Endodermal cell (in vitro differentiated cells): ENCODE results near the gene LTBP2. TPM values are rescaled to one million over a fixed set of nuclear protein-coding genes. Genes with fewer than 3 reads are reported as not detected.

Source experiments
- DNase-seq: peaks from one replicate; pipeline ENCODE4 v3.0.0-alpha.2; 2017
- H3K27ac ChIP-seq: 2 replicates; pipeline ENCODE4 v1.5.1; 2013; ENCODE audit warnings: mild to moderate bottlenecking, low read depth, low read length, moderate library complexity
- H3K27me3 ChIP-seq: 2 replicates; pipeline ENCODE4 v1.6.1; 2013; ENCODE audit warnings: mild to moderate bottlenecking, low read length, moderate library complexity; ENCODE audit not compliant: insufficient read depth, control insufficient read depth, poor library complexity, severe bottlenecking
- H3K36me3 ChIP-seq: 2 replicates; pipeline ENCODE4 v1.7.0; 2013; ENCODE audit warnings: mild to moderate bottlenecking, low read length, moderate library complexity; ENCODE audit not compliant: control insufficient read depth, insufficient read depth
- H3K4me1 ChIP-seq: one replicate; pipeline ENCODE4 v1.7.0; 2013; ENCODE audit warnings: low read length; ENCODE audit not compliant: control insufficient read depth, insufficient read depth
- H3K4me3 ChIP-seq: 2 replicates; pipeline ENCODE4 v1.5.1; 2013; ENCODE audit warnings: mild to moderate bottlenecking, low read length, moderate library complexity
- H3K9ac ChIP-seq: 2 replicates; pipeline ENCODE4 v1.6.1; 2013; ENCODE audit warnings: mild to moderate bottlenecking, low read length, moderate library complexity; ENCODE audit not compliant: poor library complexity, severe bottlenecking; ENCODE audit errors: extremely low read depth
- H3K9me3 ChIP-seq: 2 replicates; pipeline ENCODE4 v1.6.1; 2013; ENCODE audit warnings: mild to moderate bottlenecking, low read length, moderate library complexity; ENCODE audit not compliant: control insufficient read depth
- H3K27ac Mint-ChIP-seq: 2 replicates; pipeline ENCODE4 v1.8.0; 2020; ENCODE audit warnings: mixed read lengths
- H3K27me3 Mint-ChIP-seq: 2 replicates; pipeline ENCODE4 v1.8.0; 2021; ENCODE audit warnings: mild to moderate bottlenecking, mixed read lengths; ENCODE audit not compliant: insufficient read depth
- H3K36me3 Mint-ChIP-seq: 2 replicates; pipeline ENCODE4 v1.8.0; 2020; ENCODE audit warnings: low read depth, mixed read lengths
- H3K4me1 Mint-ChIP-seq: 2 replicates; pipeline ENCODE4 v1.8.0; 2020; ENCODE audit warnings: mixed read lengths
- H3K4me3 Mint-ChIP-seq: 2 replicates; pipeline ENCODE4 v1.8.0; 2020; ENCODE audit warnings: mild to moderate bottlenecking, moderate library complexity, mixed read lengths
- H3K9me3 Mint-ChIP-seq: 2 replicates; pipeline ENCODE4 v1.8.0; 2020; ENCODE audit warnings: mild to moderate bottlenecking, mixed read lengths
- CTCF ChIP-seq: fragments of 200-600 bp; sonication (generic); conservative IDR thresholded peaks from 2 replicates; pipeline ENCODE4 v1.5.0; 2021; ENCODE audit warnings: antibody characterized with exemption, mild to moderate bottlenecking
- WGBS, 2 experiments: methylation state at CpG; one replicate each; pipeline versions ENCODE4 v1.1.5 to v1.1.7; 2013; ENCODE audit warnings: missing lambda C conversion rate in 2 of 2, mixed read lengths in 1 of 2; ENCODE audit not compliant: insufficient coverage in 1 of 2, insufficient read length in 1 of 2; 5-methylcytosine and 5-hydroxymethylcytosine counted together
- total RNA-seq, 2 donors: library from RNA; stranded (reverse); fragmentation: NEBNext Ultra II Directional in 1 of 2; extraction: Animal tissue kit (Norgen Biotek cat#: 25700) in 1 of 2; gene quantifications; 2 replicates in 1 of 2; 3 replicates in 1 of 2; pipeline ENCODE4 v1.2.1, GENCODE V29; 2021

The LTBP2 gene
- total RNA-seq, 2 donors from 2014 or later, result 1.7 to 2.9 TPM

- 33 to 89% methylated on average over 1 to 13 of the region's 13 CpGs for WGBS, 2 experiments
- H3K27ac Mint-ChIP-seq, result no peak overlapping the region
- peaks cover 3% of the 10 kb centered on the region for H3K9me3 Mint-ChIP-seq
- Histone ChIP-seq H3K27ac (no peak overlapping the region), H3K4me1 (peaks cover 2% of the 10 kb centered on the region), H3K36me3 (no peaks in the 10 kb centered on the region), H3K9ac (no peak overlapping the region), H3K4me3 (no peak overlapping the region), H3K9me3 (no peaks in the 10 kb centered on the region), H3K27me3 (no peaks in the 10 kb centered on the region)
- no peak for TF ChIP-seq CTCF
- peak; percentile 43 for DNase-seq
- peaks cover 15% of the 10 kb centered on the region for H3K27me3 Mint-ChIP-seq
- no peak overlapping the region for H3K4me3 Mint-ChIP-seq
- H3K4me1 Mint-ChIP-seq, result peaks cover 12% of the 10 kb centered on the region
- no peaks in the 10 kb centered on the region for H3K36me3 Mint-ChIP-seq
These were observed 103.1 kb downstream of the LTBP2 start for GRCh38 chr14:74508844-74509428.

GRCh38 chr14:74508292-74508731 is 103.7 kb downstream of the LTBP2 start:
- no peaks in the 10 kb centered on the region for H3K9me3 ChIP-seq
- H3K9me3 Mint-ChIP-seq, result peaks cover 3% of the 10 kb centered on the region
- H3K36me3 Mint-ChIP-seq, result no peaks in the 10 kb centered on the region
- 54 to 60% methylated on average over 12 to 14 of the region's 15 CpGs for WGBS, 2 experiments
- no peak overlapping the region for H3K9ac ChIP-seq
- H3K27me3 ChIP-seq, result no peaks in the 10 kb centered on the region
- peak; percentile 93 for DNase-seq
- H3K4me3 ChIP-seq, result no peak overlapping the region
- H3K36me3 ChIP-seq, result no peaks in the 10 kb centered on the region
- peaks cover 15% of the 10 kb centered on the region for H3K27me3 Mint-ChIP-seq
- no peak overlapping the region for H3K27ac Mint-ChIP-seq
- no peaks in the 10 kb centered on the region for H3K4me1 ChIP-seq
- peak; percentile 95 for TF ChIP-seq CTCF
- peaks cover 9% of the 10 kb centered on the region for H3K4me1 Mint-ChIP-seq
- no peak overlapping the region for H3K27ac ChIP-seq
- H3K4me3 Mint-ChIP-seq, result no peak overlapping the region

- no peak for TF ChIP-seq CTCF
- H3K27me3 Mint-ChIP-seq, result peaks cover 15% of the 10 kb centered on the region
These were observed 104.2 kb downstream of the LTBP2 start for GRCh38 chr14:74507840-74508239.

More at GRCh38 chr14:74507840-74508239, 104.2 kb downstream of the LTBP2 start:
- Histone ChIP-seq H3K4me3 (no peak overlapping the region), H3K27ac (no peak overlapping the region), H3K9ac (no peak overlapping the region), H3K27me3 (no peaks in the 10 kb centered on the region), H3K36me3 (no peaks in the 10 kb centered on the region), H3K4me1 (no peaks in the 10 kb centered on the region), H3K9me3 (no peaks in the 10 kb centered on the region)
- peak; percentile 38 for DNase-seq
- Mint-ChIP-seq H3K4me3 (no peak overlapping the region), H3K36me3 (no peaks in the 10 kb centered on the region), H3K4me1 (peaks cover 9% of the 10 kb centered on the region), H3K9me3 (no peaks in the 10 kb centered on the region), H3K27ac (no peak overlapping the region)
- WGBS, 2 experiments, result 82 to 88% methylated on average over 2 to 5 of the region's 5 CpGs
